ENCODE data around the gene LY6G5C.

The LY6G5C gene

GRCh38 chr6:31641370-31641769 is 39.5 kb downstream of the LY6G5C start:
- H3K27ac Mint-ChIP-seq: peak overlapping the region; percentile 25 to 66
- no peak overlapping the region for H3K4me3 Mint-ChIP-seq
- ATAC-seq (replicated peaks) (no peak), DNase-seq (no peak)
- no peaks in the 10 kb centered on the region for H3K9me3 Mint-ChIP-seq
- peaks cover 3% of the 10 kb centered on the region in 2 donors for H3K4me1 Mint-ChIP-seq (ENCODE audit: low read depth in 2 of 2)
- no peaks in the 10 kb centered on the region for H3K27me3 Mint-ChIP-seq
- H3K36me3 Mint-ChIP-seq (ENCODE audit: insufficient read depth): peaks cover 81% of the 10 kb centered on the region

GRCh38 chr6:31640612-31641011 is 40.3 kb downstream of the LY6G5C start:
- ATAC-seq (replicated peaks): no peak
- peak overlapping the region in 1 of 2 donors; percentile 66 for H3K27ac Mint-ChIP-seq
- H3K27me3 Mint-ChIP-seq: no peaks in the 10 kb centered on the region
- H3K4me1 Mint-ChIP-seq (ENCODE audit: low read depth in 2 of 2): peaks cover 3% of the 10 kb centered on the region in 2 donors
- DNase-seq: no peak
- peaks cover 81% of the 10 kb centered on the region for H3K36me3 Mint-ChIP-seq (ENCODE audit: insufficient read depth)
- H3K4me3 Mint-ChIP-seq: no peak overlapping the region
- no peaks in the 10 kb centered on the region for H3K9me3 Mint-ChIP-seq

GRCh38 chr6:31639449-31639861 is 41.4 kb downstream of the LY6G5C start:
- Mint-ChIP-seq H3K27ac (no peak overlapping the region), H3K36me3 (ENCODE audit: insufficient read depth) (peaks cover 81% of the 10 kb centered on the region), H3K9me3 (no peaks in the 10 kb centered on the region), H3K27me3 (no peaks in the 10 kb centered on the region), H3K4me1 (ENCODE audit: low read depth in 2 of 2) (peaks cover 0 to 3% of the 10 kb centered on the region in 2 donors), H3K4me3 (no peak overlapping the region)
- no peak for DNase-seq
- no peak for ATAC-seq (replicated peaks)

- Mint-ChIP-seq H3K27ac (peak overlapping the region in 1 of 2 donors; percentile 55), H3K27me3 (no peaks in the 10 kb centered on the region), H3K9me3 (no peaks in the 10 kb centered on the region), H3K36me3 (ENCODE audit: insufficient read depth) (peaks cover 82% of the 10 kb centered on the region), H3K4me1 (ENCODE audit: low read depth in 2 of 2) (peaks cover 0 to 3% of the 10 kb centered on the region in 2 donors), H3K4me3 (no peak overlapping the region)
- no peak for DNase-seq
- ATAC-seq (replicated peaks): no peak
These were observed 41.8 kb downstream of the LY6G5C start for GRCh38 chr6:31639043-31639442.

GRCh38 chr6:31636698-31637596 is 43.9 kb downstream of the LY6G5C start:
- Mint-ChIP-seq H3K9me3 (no peaks in the 10 kb centered on the region), H3K4me3 (peak overlapping the region in 1 of 2 donors; percentile 40), H3K36me3 (ENCODE audit: insufficient read depth) (peaks cover 82% of the 10 kb centered on the region), H3K4me1 (ENCODE audit: low read depth in 2 of 2) (peaks cover 3% of the 10 kb centered on the region in 2 donors), H3K27ac (peak overlapping the region; percentile 10 to 51), H3K27me3 (no peaks in the 10 kb centered on the region)
- DNase-seq: no peak
- ATAC-seq (replicated peaks): no peak

- DNase-seq (no peak), ATAC-seq (replicated peaks) (no peak)
- Mint-ChIP-seq H3K4me3 (no peak overlapping the region), H3K27me3 (no peaks in the 10 kb centered on the region), H3K36me3 (ENCODE audit: insufficient read depth) (peaks cover 86% of the 10 kb centered on the region), H3K4me1 (ENCODE audit: low read depth in 2 of 2) (peaks cover 3 to 5% of the 10 kb centered on the region in 2 donors), H3K27ac (peak overlapping the region in 1 of 2 donors; percentile 9), H3K9me3 (no peaks in the 10 kb centered on the region)
These were observed 45.8 kb downstream of the LY6G5C start for GRCh38 chr6:31634969-31635575.

GRCh38 chr6:31634131-31634530 is 46.7 kb downstream of the LY6G5C start:
- Mint-ChIP-seq H3K4me1 (ENCODE audit: low read depth in 2 of 2) (peaks cover 0 to 5% of the 10 kb centered on the region in 2 donors), H3K27ac (no peak overlapping the region), H3K27me3 (no peaks in the 10 kb centered on the region), H3K36me3 (ENCODE audit: insufficient read depth) (peaks cover 95% of the 10 kb centered on the region), H3K4me3 (no peak overlapping the region), H3K9me3 (no peaks in the 10 kb centered on the region)
- DNase-seq (no peak), ATAC-seq (replicated peaks) (no peak)

GRCh38 chr6:31633447-31633846 is 47.4 kb downstream of the LY6G5C start:
- Mint-ChIP-seq H3K27me3 (no peaks in the 10 kb centered on the region), H3K4me1 (ENCODE audit: low read depth in 2 of 2) (peaks cover 0 to 5% of the 10 kb centered on the region in 2 donors), H3K36me3 (ENCODE audit: insufficient read depth) (peaks cover 91% of the 10 kb centered on the region), H3K27ac (peak overlapping the region in 1 of 2 donors; percentile 71), H3K9me3 (no peaks in the 10 kb centered on the region), H3K4me3 (no peak overlapping the region)
- no peak for DNase-seq
- ATAC-seq (replicated peaks): no peak

- ATAC-seq (replicated peaks): no peak
- Mint-ChIP-seq H3K27ac (peak overlapping the region; percentile 71 to 84), H3K27me3 (no peaks in the 10 kb centered on the region), H3K4me3 (no peak overlapping the region), H3K4me1 (ENCODE audit: low read depth in 2 of 2) (peaks cover 5 to 8% of the 10 kb centered on the region in 2 donors), H3K36me3 (ENCODE audit: insufficient read depth) (peaks cover 91% of the 10 kb centered on the region), H3K9me3 (no peaks in the 10 kb centered on the region)
- DNase-seq: no peak
These were observed 48.5 kb downstream of the LY6G5C start for GRCh38 chr6:31632279-31632946.

GRCh38 chr6:31631681-31632278 is 49.1 kb downstream of the LY6G5C start:
- Mint-ChIP-seq H3K27ac (peak overlapping the region in 1 of 2 donors; percentile 84), H3K4me1 (ENCODE audit: low read depth in 2 of 2) (peaks cover 8 to 9% of the 10 kb centered on the region in 2 donors), H3K9me3 (no peaks in the 10 kb centered on the region), H3K36me3 (ENCODE audit: insufficient read depth) (peaks cover 91% of the 10 kb centered on the region), H3K27me3 (no peaks in the 10 kb centered on the region), H3K4me3 (no peak overlapping the region)
- no peak for DNase-seq
- ATAC-seq (replicated peaks): no peak

- H3K36me3 Mint-ChIP-seq (ENCODE audit: insufficient read depth): peaks cover 91% of the 10 kb centered on the region
- ATAC-seq (replicated peaks): no peak
These were observed 49.7 kb downstream of the LY6G5C start for GRCh38 chr6:31631209-31631608.

GRCh38 chr6:31630177-31630934 is 50.5 kb downstream of the LY6G5C start:
- Mint-ChIP-seq H3K27ac (peak overlapping the region in 1 of 2 donors; percentile 84), H3K4me1 (ENCODE audit: low read depth in 2 of 2) (peaks cover 10 to 13% of the 10 kb centered on the region in 2 donors), H3K36me3 (ENCODE audit: insufficient read depth) (peaks cover 91% of the 10 kb centered on the region), H3K4me3 (no peak overlapping the region), H3K9me3 (no peaks in the 10 kb centered on the region), H3K27me3 (no peaks in the 10 kb centered on the region)
- no peak for DNase-seq
- ATAC-seq (replicated peaks): no peak

More at GRCh38 chr6:31631209-31631608, 49.7 kb downstream of the LY6G5C start:
- Mint-ChIP-seq H3K27ac (peak overlapping the region in 1 of 2 donors; percentile 84), H3K27me3 (no peaks in the 10 kb centered on the region), H3K4me1 (ENCODE audit: low read depth in 2 of 2) (peaks cover 8 to 9% of the 10 kb centered on the region in 2 donors), H3K4me3 (no peak overlapping the region), H3K9me3 (no peaks in the 10 kb centered on the region)
- no peak for DNase-seq

Measured in effector memory CD8-positive, alpha-beta T cell (primary cell).